Measurements from ENCODE around the gene S1PR5. TPM values are rescaled to one million over a fixed set of nuclear protein-coding genes. Genes with fewer than 3 reads are reported as not detected.

The S1PR5 gene
- total and polyA plus RNA-seq, 2 experiments from 2014 or later, result 4.6 to 8.0 TPM

- no peaks in the 10 kb centered on the region for H3K79me2 ChIP-seq (replicated peaks; ENCODE audit: insufficient read depth)
- H2AFZ ChIP-seq, result no peak overlapping the region
- DNase-seq (ENCODE audit: low spot score) (no peak), ATAC-seq (no peak)
- H3K4me3 Mint-ChIP-seq, result no peak overlapping the region
- H3K9me2 ChIP-seq (ENCODE audit: insufficient read depth), result no peaks in the 10 kb centered on the region
- peaks cover 22% of the 10 kb centered on the region for H3K27me3 Mint-ChIP-seq (ENCODE audit: insufficient read depth, low read depth, poor library complexity)
- peaks cover 30% of the 10 kb centered on the region for H3F3A ChIP-seq (replicated peaks; ENCODE audit: low read depth)
- H3K36me3 ChIP-seq (ENCODE audit: insufficient read depth), result peaks cover 16% of the 10 kb centered on the region; the same call in 1 of the 2 replicates
- peaks cover 87% of the 10 kb centered on the region for H3K36me3 Mint-ChIP-seq (ENCODE audit: low read depth)
- peaks cover 8% of the 10 kb centered on the region for H4K20me1 ChIP-seq (replicated peaks; ENCODE audit: insufficient read depth)
- no peak for TF ChIP-seq ZNF114 (CRISPR knock-in tag; IDR thresholded peaks at IDR 0.05)
- TF ChIP-seq JUNB (IDR thresholded peaks at IDR 0.05; ENCODE audit: unreplicated experiment), result no peak
- TF ChIP-seq CREB1 (CRISPR knock-in tag; IDR thresholded peaks at IDR 0.05; ENCODE audit: low read depth), result no peak
- no peak for TF ChIP-seq ZNF462 (CRISPR knock-in tag; IDR thresholded peaks at IDR 0.05)
- TF ChIP-seq EZH2phosphoT487 (IDR thresholded peaks at IDR 0.05; ENCODE audit: unreplicated experiment), result no peak
- TF ChIP-seq EZH2 (IDR thresholded peaks at IDR 0.05; ENCODE audit: low read depth, unreplicated experiment), result no peak
- TF ChIP-seq STAT1 (IDR thresholded peaks at IDR 0.05; ENCODE audit: unreplicated experiment), result no peak
- TF ChIP-seq NANOG (IDR thresholded peaks at IDR 0.05; ENCODE audit: borderline replicate concordance), result no peak
- no peak for TF ChIP-seq POLR2AphosphoS5 (IDR thresholded peaks at IDR 0.05; ENCODE audit: low read depth)
- TF ChIP-seq ZNF331 (CRISPR knock-in tag; IDR thresholded peaks at IDR 0.05; ENCODE audit: low read depth), result no peak
- TF ChIP-seq, protein P1, sequence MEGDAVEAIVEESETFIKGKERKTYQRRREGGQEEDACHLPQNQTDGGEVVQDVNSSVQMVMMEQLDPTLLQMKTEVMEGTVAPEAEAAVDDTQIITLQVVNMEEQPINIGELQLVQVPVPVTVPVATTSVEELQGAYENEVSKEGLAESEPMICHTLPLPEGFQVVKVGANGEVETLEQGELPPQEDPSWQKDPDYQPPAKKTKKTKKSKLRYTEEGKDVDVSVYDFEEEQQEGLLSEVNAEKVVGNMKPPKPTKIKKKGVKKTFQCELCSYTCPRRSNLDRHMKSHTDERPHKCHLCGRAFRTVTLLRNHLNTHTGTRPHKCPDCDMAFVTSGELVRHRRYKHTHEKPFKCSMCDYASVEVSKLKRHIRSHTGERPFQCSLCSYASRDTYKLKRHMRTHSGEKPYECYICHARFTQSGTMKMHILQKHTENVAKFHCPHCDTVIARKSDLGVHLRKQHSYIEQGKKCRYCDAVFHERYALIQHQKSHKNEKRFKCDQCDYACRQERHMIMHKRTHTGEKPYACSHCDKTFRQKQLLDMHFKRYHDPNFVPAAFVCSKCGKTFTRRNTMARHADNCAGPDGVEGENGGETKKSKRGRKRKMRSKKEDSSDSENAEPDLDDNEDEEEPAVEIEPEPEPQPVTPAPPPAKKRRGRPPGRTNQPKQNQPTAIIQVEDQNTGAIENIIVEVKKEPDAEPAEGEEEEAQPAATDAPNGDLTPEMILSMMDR (conservative IDR thresholded peaks at IDR 0.05; ENCODE audit: low read depth in 2 of 2), result no peak
- TF ChIP-seq, protein P2, sequence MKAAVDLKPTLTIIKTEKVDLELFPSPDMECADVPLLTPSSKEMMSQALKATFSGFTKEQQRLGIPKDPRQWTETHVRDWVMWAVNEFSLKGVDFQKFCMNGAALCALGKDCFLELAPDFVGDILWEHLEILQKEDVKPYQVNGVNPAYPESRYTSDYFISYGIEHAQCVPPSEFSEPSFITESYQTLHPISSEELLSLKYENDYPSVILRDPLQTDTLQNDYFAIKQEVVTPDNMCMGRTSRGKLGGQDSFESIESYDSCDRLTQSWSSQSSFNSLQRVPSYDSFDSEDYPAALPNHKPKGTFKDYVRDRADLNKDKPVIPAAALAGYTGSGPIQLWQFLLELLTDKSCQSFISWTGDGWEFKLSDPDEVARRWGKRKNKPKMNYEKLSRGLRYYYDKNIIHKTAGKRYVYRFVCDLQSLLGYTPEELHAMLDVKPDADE (IDR thresholded peaks at IDR 0.05), result no peak
- TF ChIP-seq REST (IDR thresholded peaks at IDR 0.05; ENCODE audit: unreplicated experiment), result no peak
- H3K27ac Mint-ChIP-seq, result no peak overlapping the region
- no peaks in the 10 kb centered on the region for H3K4me1 Mint-ChIP-seq
- no peak overlapping the region for H3K27ac ChIP-seq (ENCODE audit: low read depth)
- H3K9me3 Mint-ChIP-seq, result no peaks in the 10 kb centered on the region
- H3K4me3 ChIP-seq, result no peak overlapping the region
- no peak overlapping the region for H3K4me2 ChIP-seq
- H3K4me1 ChIP-seq (ENCODE audit: insufficient read depth), result no peaks in the 10 kb centered on the region
- H3K27me3 ChIP-seq (ENCODE audit: insufficient read depth), result no peaks in the 10 kb centered on the region
Measured at GRCh38 chr19:10553943-10554381, 36.7 kb upstream of the S1PR5 start.
